GM23248 (cell line): ENCODE results near the gene TFAP2B.

Experiments used
- EZH2 ChIP-seq: fragments of 200-600 bp; sonication (generic); IDR thresholded peaks from 2 replicates; pipeline ENCODE4 v1.6.1; 2018; ENCODE audit warnings: antibody characterized with exemption, mild to moderate bottlenecking; ENCODE audit not compliant: insufficient read depth, poor library complexity, severe bottlenecking
- EZH2phosphoT487 ChIP-seq: fragments of 200-600 bp; sonication (generic); IDR thresholded peaks from 2 replicates; pipeline ENCODE4 v1.6.1; 2018; ENCODE audit warnings: antibody characterized with exemption, moderate library complexity, mild to moderate bottlenecking, low read depth; ENCODE audit not compliant: insufficient read depth

- TF ChIP-seq EZH2 (no peak), EZH2phosphoT487 (no peak)
Measured at GRCh38 chr6:50889935-50890334, 71.3 kb downstream of the TFAP2B start.
